ENCODE results near the gene SLC25A18. TPM values are rescaled to one million over a fixed set of nuclear protein-coding genes. Genes with fewer than 3 reads are reported as not detected.

The SLC25A18 gene
- total RNA-seq, 1 experiment from 2014 or later: 0.57 TPM

GRCh38 chr22:17639247-17639741, 76.0 kb downstream of the SLC25A18 start:
- TF ChIP-seq CTCF (conservative IDR thresholded peaks at IDR 0.05) (no peak), EZH2 (IDR thresholded peaks at IDR 0.05; ENCODE audit: low read depth) (no peak)
- CTCF ChIA-PET: no interaction called here
- Histone ChIP-seq H3K27ac (peak overlapping the region; percentile 90), H3K9me3 (ENCODE audit: insufficient read depth, low read depth) (no peaks in the 10 kb centered on the region), H2AFZ (peak overlapping the region; percentile 88; the same call in 1 of the 2 replicates), H3K4me1 (replicated peaks; ENCODE audit: insufficient read depth) (peaks cover 24% of the 10 kb centered on the region), H3F3A (ENCODE audit: insufficient read depth, low read depth) (peaks cover 25% of the 10 kb centered on the region), H4K20me1 (ENCODE audit: insufficient read depth) (no peaks in the 10 kb centered on the region), H3K27me3 (ENCODE audit: insufficient read depth, low read depth) (no peaks in the 10 kb centered on the region), H3K79me2 (ENCODE audit: low read depth) (peaks cover 20% of the 10 kb centered on the region), H3K9me2 (ENCODE audit: insufficient read depth) (no peaks in the 10 kb centered on the region), H3K4me2 (peak overlapping the region; percentile 85), H3K36me3 (ENCODE audit: low read depth) (no peaks in the 10 kb centered on the region), H3K4me3 (peak overlapping the region; percentile 89)
- no peak for DNase-seq
- intact Hi-C loops (cut with micrococcal nuclease; ENCODE audit: unreplicated experiment): no loop called here
- BruUV-seq (replicated peaks): no TSS peak
- POLR2A ChIA-PET (ENCODE audit: unreplicated experiment): interaction anchor here (0.5 to 0.7 kb wide), 3 partner anchors 10 to 415 kb away, joined by 3 to 40 read pairs (median 4); no protein-coding TSS in a partner anchor

Other genes starting within 250 kb of the SLC25A18 start
- gene CECR2, start 194.0 kb upstream of the SLC25A18 start, total RNA-seq (2021): not detected in 2 replicates
- 53.5 and 58.0 TPM in 2 replicates for gene ATP6V1E1, start 65.3 kb downstream of the SLC25A18 start, total RNA-seq (2021)
- gene BCL2L13, start 75.3 kb downstream of the SLC25A18 start, total RNA-seq (2021): 43.1 and 46.3 TPM in 2 replicates
- gene BID, start 211.0 kb downstream of the SLC25A18 start, total RNA-seq (2021): 44.4 and 59.0 TPM in 2 replicates

Measured in PC-9 (cell line).